HepG2 (cell line): ENCODE measurements around the gene ACE. TPM values are rescaled to one million over a fixed set of nuclear protein-coding genes. Genes with fewer than 3 reads are reported as not detected.

Experiments
- ATAC-seq: fragments of 200-7000 bp; cut with Tn5 transposase; 3 replicates; pipeline ENCODE4 v1.9.1; 2020; ENCODE audit warnings: mild to moderate bottlenecking, moderate library complexity
- BruUV-seq: library from RNA; stranded (reverse); fragments of 400-500 nt; replicated peaks from 2 replicates; lab custom pipeline; 2021; lab: Mats Ljungman, UMichigan
- CTCF ChIA-PET: fragments of 300-600 bp; formaldehyde crosslinking; extraction: SDS; loops from one replicate; lab custom pipeline; 2021; ENCODE audit warnings: low total read pairs, inconsistent platforms, low intra/inter-chr PET ratio; lab: Yijun Ruan, JAX
- POLR2A ChIA-PET: fragments of 350-600 bp; sonication (Branson Sonifier 250); formaldehyde crosslinking; loops from one replicate; lab custom pipeline; 2020; ENCODE audit warnings: antibody characterized with exemption, inconsistent platforms; lab: Yijun Ruan, JAX
- DNase-seq: peaks from one replicate; pipeline ENCODE4 v3.0.0-alpha.2; 2015; ENCODE audit warnings: low spot score
- FAIRE-seq: peaks from 3 replicates; lab custom pipeline; 2011; peaks lifted over from hg19 to GRCh38; lab: Jason Lieb, UNC
- H2AFZ ChIP-seq: one replicate; pipeline ENCODE4 v1.6.1; 2011; ENCODE audit warnings: low read length, inconsistent platforms
- H3K27ac ChIP-seq: fragments of 300-600 bp; 3 replicates; pipeline ENCODE4 v1.8.0; 2011; ENCODE audit warnings: mixed run types, mild to moderate bottlenecking, mixed read lengths, low read length, inconsistent platforms; ENCODE audit not compliant: insufficient read depth; ENCODE audit errors: extremely low read length
- H3K27me3 ChIP-seq, 2 experiments: fragments of 200-600 bp in 1 of 2; 2 replicates in 1 of 2; 3 replicates in 1 of 2; pipeline versions ENCODE4 v1.6.0 to v1.8.0; 2011; ENCODE audit warnings: low read length in 2 of 2, mild to moderate bottlenecking in 2 of 2, moderate library complexity in 2 of 2, inconsistent platforms in 1 of 2; ENCODE audit not compliant: insufficient read depth in 2 of 2, control insufficient read depth in 1 of 2
- H3K36me3 ChIP-seq, 2 experiments: fragments of 200-600 bp in 1 of 2; replicated peaks in 1 of 2; 2 replicates in 1 of 2; 3 replicates in 1 of 2; pipeline versions ENCODE4 v1.5.1 to v1.8.0; 2011; ENCODE audit warnings: low read length in 2 of 2, inconsistent platforms in 1 of 2; ENCODE audit not compliant: insufficient read depth in 2 of 2, control insufficient read depth in 1 of 2
- H3K4me1 ChIP-seq: 2 replicates; pipeline ENCODE4 v1.5.1; 2012; ENCODE audit warnings: low read length, inconsistent platforms; ENCODE audit not compliant: insufficient read depth
- H3K4me2 ChIP-seq: 2 replicates; pipeline ENCODE4 v1.6.0; 2011; ENCODE audit warnings: low read depth, low read length, inconsistent platforms
- H3K4me3 ChIP-seq, 3 experiments: fragments of 200-600 bp in 1 of 3; sonication (generic), shearing (Covaris generic) in 1 of 3; replicated peaks in 1 of 3; 2 replicates each; pipeline ENCODE4 v1.5.1; 2011 to 2016; ENCODE audit warnings: low read length in 3 of 3, inconsistent platforms in 2 of 3, low read depth in 2 of 3, mild to moderate bottlenecking in 2 of 3, control low read depth in 1 of 3, mixed read lengths in 1 of 3; ENCODE audit not compliant: insufficient read depth in 1 of 3
- H3K79me2 ChIP-seq: one replicate; pipeline ENCODE4 v1.6.1; 2011; ENCODE audit warnings: low read length, inconsistent platforms; ENCODE audit not compliant: insufficient read depth
- H3K9ac ChIP-seq: 2 replicates; pipeline ENCODE4 v1.6.0; 2011; ENCODE audit warnings: mild to moderate bottlenecking, low read depth, low read length, inconsistent platforms; ENCODE audit not compliant: insufficient read depth
- H3K9me3 ChIP-seq: 2 replicates; pipeline ENCODE4 v1.5.1; 2012; ENCODE audit warnings: mild to moderate bottlenecking, low read length
- H4K20me1 ChIP-seq: 2 replicates; pipeline ENCODE4 v1.6.0; 2011; ENCODE audit warnings: inconsistent platforms, mild to moderate bottlenecking, low read length, moderate library complexity; ENCODE audit not compliant: insufficient read depth
- CBFB ChIP-seq: sonication (generic); formaldehyde crosslinking; IDR thresholded peaks from 2 replicates; pipeline ENCODE4 v1.4.0; 2020; ENCODE audit warnings: missing genetic modification reagents
- MTF2 ChIP-seq: sonication (generic); formaldehyde crosslinking; IDR thresholded peaks from 2 replicates; pipeline ENCODE4 v1.5.0; 2020; ENCODE audit warnings: missing genetic modification reagents, borderline replicate concordance
- RBM39 ChIP-seq: fragments of 200-400 bp; formaldehyde crosslinking; IDR thresholded peaks from one replicate; pipeline ENCODE4 v1.6.1; 2018; ENCODE audit warnings: antibody characterized with exemption, mild to moderate bottlenecking, low read depth, low read length; ENCODE audit not compliant: poor library complexity, severe bottlenecking
- TCF12 ChIP-seq, 2 experiments: fragments of 450-650 bp in 1 of 2; sonication (generic) in 1 of 2; formaldehyde crosslinking in 1 of 2; IDR thresholded peaks; 2 replicates each; pipeline versions ENCODE4 v1.6.1 to v1.8.0; 2017 to 2022; ENCODE audit warnings: antibody characterized with exemption in 1 of 2, mild to moderate bottlenecking in 1 of 2, missing genetic modification reagents in 1 of 2, moderate library complexity in 1 of 2
- ZNF496 ChIP-seq: sonication (generic); formaldehyde crosslinking; IDR thresholded peaks from 2 replicates; pipeline ENCODE4 v1.8.1; 2023; ENCODE audit warnings: mild to moderate bottlenecking, moderate library complexity, missing genetic modification reagents; ENCODE audit not compliant: insufficient replicate concordance
- ZNF607 ChIP-seq: sonication (generic); formaldehyde crosslinking; IDR thresholded peaks from 2 replicates; pipeline ENCODE4 v1.5.1; 2020; ENCODE audit warnings: missing genetic modification reagents, mild to moderate bottlenecking, borderline replicate concordance
- ZNF83 ChIP-seq: sonication (generic); formaldehyde crosslinking; IDR thresholded peaks from 2 replicates; pipeline ENCODE4 v1.4.0; 2020; ENCODE audit warnings: missing genetic modification reagents, mild to moderate bottlenecking, borderline replicate concordance
- WGBS: methylation state at CpG from one replicate; pipeline ENCODE4 v1.1.6; 2017; ENCODE audit warnings: low lambda C conversion rate; 5-methylcytosine and 5-hydroxymethylcytosine counted together
- in situ Hi-C: cut with HindIII; loops from 2 replicates; pipeline ENCODE4 v1.10.0; 2017; ENCODE audit warnings: low pct_unique_long_range_greater_than_20kb; ENCODE audit not compliant: extremely low pct_ligation_motif_present
- intact Hi-C: fragments of 100-400 bp; cut with micrococcal nuclease; formaldehyde crosslinking; loops from one replicate; pipeline ENCODE4 v1.10.0; 2022; ENCODE audit not compliant: unreplicated experiment
- polyA plus RNA-seq, 8 experiments: library from polyadenylated mRNA; depleted of rRNA in 3 of 8; stranded (reverse) in 7 of 8; unstranded in 1 of 8; fragments of >200 nt; fragmentation: Illumina TruSeq in 4 of 8; extraction: Trizol in 4 of 8; gene quantifications; 2 replicates each; pipeline versions ENCODE4 v1.2.1 to v1.2.3, GENCODE V29; 2011 to 2016; ENCODE audit warnings: low read depth in 4 of 8, missing spikeins in 1 of 8, mixed read lengths in 1 of 8; ENCODE audit not compliant: insufficient read depth in 1 of 8
- total RNA-seq, 5 experiments: library from RNA; depleted of rRNA; stranded (reverse); fragments of >200 nt; fragmentation: Illumina TruSeq; extraction: Trizol; gene quantifications; 2 replicates each; pipeline ENCODE4 v1.2.3, GENCODE V29; 2016; ENCODE audit warnings: low read depth in 1 of 5
- TF ChIP-seq, protein P1 (sequence below): sonication (generic); formaldehyde crosslinking; IDR thresholded peaks from 2 replicates; pipeline ENCODE4 v1.4.0; 2020; ENCODE audit warnings: missing genetic modification reagents

ACE gene
- total and polyA plus RNA-seq, 2 of the 13 experiments (the other 11 are each of a cell fraction or from before 2014, with no cell fraction given): 0.08 to 0.13 TPM

DNA sequence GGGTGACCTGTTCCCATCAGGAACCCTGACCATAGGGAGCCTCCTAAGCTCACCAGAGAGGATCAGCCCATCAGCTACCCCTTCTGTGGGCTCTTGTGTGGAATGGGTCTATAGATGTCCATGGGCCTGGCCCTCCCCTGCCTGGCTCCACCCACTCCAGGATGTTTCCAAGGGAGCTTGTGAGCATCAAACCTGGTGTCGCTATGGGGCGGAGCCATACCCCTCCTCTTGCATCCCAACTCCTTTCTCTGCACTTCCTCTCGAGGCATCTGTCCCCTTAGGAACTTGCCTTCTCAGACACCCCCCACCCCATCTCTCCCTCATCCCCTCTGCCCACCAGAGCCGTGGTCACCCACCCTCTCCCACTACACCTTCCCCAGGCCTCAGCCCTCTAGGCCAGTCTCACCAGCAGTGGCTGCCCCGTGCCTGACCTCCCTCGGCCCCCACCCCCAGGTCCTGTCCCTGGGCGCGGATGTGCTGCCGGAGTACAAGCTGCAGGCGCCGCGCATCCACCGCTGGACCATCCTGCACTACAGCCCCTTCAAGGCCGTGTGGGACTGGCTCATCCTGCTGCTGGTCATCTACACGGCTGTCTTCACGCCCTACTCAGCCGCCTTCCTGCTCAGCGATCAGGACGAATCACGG is 56.7 kb downstream of the ACE start:
- in situ Hi-C loops: no loop called here
- Histone ChIP-seq H3K36me3 (no peaks in the 10 kb centered on the region), H3K4me3 (no peak overlapping the region)
- CTCF ChIA-PET: no interaction called here
- intact Hi-C loops: no loop called here
- TF ChIP-seq RBM39: no peak
- TF ChIP-seq, protein P1, sequence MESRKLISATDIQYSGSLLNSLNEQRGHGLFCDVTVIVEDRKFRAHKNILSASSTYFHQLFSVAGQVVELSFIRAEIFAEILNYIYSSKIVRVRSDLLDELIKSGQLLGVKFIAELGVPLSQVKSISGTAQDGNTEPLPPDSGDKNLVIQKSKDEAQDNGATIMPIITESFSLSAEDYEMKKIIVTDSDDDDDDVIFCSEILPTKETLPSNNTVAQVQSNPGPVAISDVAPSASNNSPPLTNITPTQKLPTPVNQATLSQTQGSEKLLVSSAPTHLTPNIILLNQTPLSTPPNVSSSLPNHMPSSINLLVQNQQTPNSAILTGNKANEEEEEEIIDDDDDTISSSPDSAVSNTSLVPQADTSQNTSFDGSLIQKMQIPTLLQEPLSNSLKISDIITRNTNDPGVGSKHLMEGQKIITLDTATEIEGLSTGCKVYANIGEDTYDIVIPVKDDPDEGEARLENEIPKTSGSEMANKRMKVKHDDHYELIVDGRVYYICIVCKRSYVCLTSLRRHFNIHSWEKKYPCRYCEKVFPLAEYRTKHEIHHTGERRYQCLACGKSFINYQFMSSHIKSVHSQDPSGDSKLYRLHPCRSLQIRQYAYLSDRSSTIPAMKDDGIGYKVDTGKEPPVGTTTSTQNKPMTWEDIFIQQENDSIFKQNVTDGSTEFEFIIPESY (CRISPR knock-in tag): peak; percentile 38; the same call in 1 of the 2 replicates
- TF ChIP-seq, all 625 proteins: peak for 1
- WGBS: 62% methylated on average over 20 of the region's 20 CpGs
- Histone ChIP-seq H3K79me2 (no peaks in the 10 kb centered on the region), H3K27ac (no peak overlapping the region), H3K4me2 (no peak overlapping the region), H3K9me3 (no peaks in the 10 kb centered on the region), H2AFZ (no peak overlapping the region), H4K20me1 (no peaks in the 10 kb centered on the region), H3K9ac (no peak overlapping the region), H3K27me3 (peaks cover 8 to 28% of the 10 kb centered on the region in 2 experiments), H3K4me1 (peaks cover 44% of the 10 kb centered on the region)
- DNase-seq (no peak), FAIRE-seq (no peak), ATAC-seq (no peak)
- no TSS peak for BruUV-seq
- POLR2A ChIA-PET: no interaction called here

GRCh38 chr17:63534078-63534570 is 57.3 kb downstream of the ACE start:
- Histone ChIP-seq H3K9ac (no peak overlapping the region), H3K9me3 (no peaks in the 10 kb centered on the region), H3K79me2 (no peaks in the 10 kb centered on the region), H3K4me1 (peaks cover 42% of the 10 kb centered on the region), H3K36me3 (no peaks in the 10 kb centered on the region), H3K27me3 (peaks cover 13 to 34% of the 10 kb centered on the region in 2 experiments), H3K27ac (no peak overlapping the region), H2AFZ (no peak overlapping the region), H3K4me3 (no peak overlapping the region), H3K4me2 (no peak overlapping the region)
- 72% methylated on average over 17 of the region's 17 CpGs for WGBS
- BruUV-seq: no TSS peak
- POLR2A ChIA-PET: no interaction called here
- ATAC-seq (no peak), FAIRE-seq (no peak), DNase-seq (no peak)
- intact Hi-C loops: no loop called here
- CTCF ChIA-PET: no interaction called here
- in situ Hi-C loops: no loop called here
- TF ChIP-seq ZNF607 (CRISPR knock-in tag): no peak
- TF ChIP-seq CBFB (CRISPR knock-in tag): no peak
- TF ChIP-seq MTF2 (CRISPR knock-in tag): no peak
- TF ChIP-seq ZNF496 (CRISPR knock-in tag): no peak
- no peak for TF ChIP-seq ZNF83 (CRISPR knock-in tag)
- no peak for TF ChIP-seq TCF12 (IDR thresholded peaks at IDR 0.05)
- TF ChIP-seq TCF12 (CRISPR knock-in tag; IDR thresholded peaks at IDR 0.05): no peak
- TF ChIP-seq, all 625 proteins: peak for 0
- no peaks in the 10 kb centered on the region for H4K20me1 ChIP-seq
